Gastrocnemius medialis (tissue), 4 donors: ENCODE results near the gene RC3H2.

Experiments used
- POLR2A ChIP-seq, 2 donors: fragments of 450-650 bp; IDR thresholded peaks; one replicate each; pipeline ENCODE4 v1.6.1; 2017; ENCODE audit warnings: antibody characterized with exemption in 2 of 2, mild to moderate bottlenecking in 2 of 2, moderate library complexity in 2 of 2
- TF ChIP-seq, protein P1 (sequence below), 5 experiments: fragments of 450-650 bp in 3 of 5; fragments of 200-600 bp in 2 of 5; sonication (generic) in 2 of 5; IDR thresholded peaks in 4 of 5; conservative IDR thresholded peaks in 1 of 5; 1 replicate in 4 of 5; 2 replicates in 1 of 5; pipeline ENCODE4 v1.5.1; 2016 to 2019; ENCODE audit warnings: antibody characterized with exemption in 5 of 5, mild to moderate bottlenecking in 3 of 5, moderate library complexity in 3 of 5

DNA sequence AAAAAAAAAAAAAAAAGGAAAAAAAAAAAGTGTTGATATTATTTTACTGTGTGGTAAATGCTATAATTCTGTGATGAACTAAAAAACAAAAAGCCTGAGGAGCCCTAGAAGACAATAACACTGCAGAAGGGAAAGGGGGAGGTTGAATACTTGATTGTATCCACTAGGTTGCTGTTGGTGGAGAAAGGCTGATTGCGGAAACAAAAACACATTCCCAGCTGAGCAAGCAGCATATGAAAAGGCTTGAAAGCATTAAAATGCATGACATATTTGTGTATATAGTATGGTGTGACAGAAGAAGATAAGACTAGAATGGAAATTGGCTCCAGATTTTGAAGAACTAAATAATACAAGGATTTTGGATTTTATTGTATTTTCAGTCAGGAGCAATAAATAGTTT lies 44.5 kb upstream of the RC3H2 start:
- TF ChIP-seq, protein P1, sequence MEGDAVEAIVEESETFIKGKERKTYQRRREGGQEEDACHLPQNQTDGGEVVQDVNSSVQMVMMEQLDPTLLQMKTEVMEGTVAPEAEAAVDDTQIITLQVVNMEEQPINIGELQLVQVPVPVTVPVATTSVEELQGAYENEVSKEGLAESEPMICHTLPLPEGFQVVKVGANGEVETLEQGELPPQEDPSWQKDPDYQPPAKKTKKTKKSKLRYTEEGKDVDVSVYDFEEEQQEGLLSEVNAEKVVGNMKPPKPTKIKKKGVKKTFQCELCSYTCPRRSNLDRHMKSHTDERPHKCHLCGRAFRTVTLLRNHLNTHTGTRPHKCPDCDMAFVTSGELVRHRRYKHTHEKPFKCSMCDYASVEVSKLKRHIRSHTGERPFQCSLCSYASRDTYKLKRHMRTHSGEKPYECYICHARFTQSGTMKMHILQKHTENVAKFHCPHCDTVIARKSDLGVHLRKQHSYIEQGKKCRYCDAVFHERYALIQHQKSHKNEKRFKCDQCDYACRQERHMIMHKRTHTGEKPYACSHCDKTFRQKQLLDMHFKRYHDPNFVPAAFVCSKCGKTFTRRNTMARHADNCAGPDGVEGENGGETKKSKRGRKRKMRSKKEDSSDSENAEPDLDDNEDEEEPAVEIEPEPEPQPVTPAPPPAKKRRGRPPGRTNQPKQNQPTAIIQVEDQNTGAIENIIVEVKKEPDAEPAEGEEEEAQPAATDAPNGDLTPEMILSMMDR (IDR thresholded peaks at IDR 0.05 in 4 of 5, conservative IDR thresholded peaks at IDR 0.05 in 1 of 5) = no peak
- TF ChIP-seq POLR2A (IDR thresholded peaks at IDR 0.05) = no peak
